GM23338 (cell line): ENCODE results near the gene JOSD1. TPM values are rescaled to one million over a fixed set of nuclear protein-coding genes. Genes with fewer than 3 reads are reported as not detected.

Source experiments
- ATAC-seq: fragments of 200-7000 bp; cut with Tn5 transposase; 3 replicates; pipeline ENCODE4 v1.9.1; 2020
- DNase-seq: peaks from one replicate; pipeline ENCODE4 v3.0.0-alpha.2; 2015; ENCODE audit warnings: low spot score
- H2AFZ ChIP-seq: fragments of 200-600 bp; sonication (generic); 2 replicates; pipeline ENCODE4 v1.8.0; 2016; ENCODE audit warnings: antibody characterized with exemption, mild to moderate bottlenecking, moderate library complexity
- H3F3A ChIP-seq: fragments of 200-600 bp; sonication (generic); replicated peaks from 2 replicates; pipeline ENCODE4 v1.8.0; 2017; ENCODE audit warnings: antibody characterized with exemption, mixed run types, low read depth
- H3K27ac ChIP-seq: fragments of 200-600 bp; sonication (generic); 2 replicates; pipeline ENCODE4 v1.6.1; 2016; ENCODE audit warnings: low read depth
- H3K27me3 ChIP-seq: fragments of 200-600 bp; sonication (generic); 2 replicates; pipeline ENCODE4 v1.8.0; 2016; ENCODE audit warnings: mild to moderate bottlenecking, mixed run types, moderate library complexity; ENCODE audit not compliant: insufficient read depth
- H3K36me3 ChIP-seq: fragments of 200-600 bp; sonication (generic); 2 replicates; pipeline ENCODE4 v1.8.0; 2016; ENCODE audit warnings: mild to moderate bottlenecking; ENCODE audit not compliant: insufficient read depth
- H3K4me1 ChIP-seq: fragments of 200-600 bp; sonication (generic); 2 replicates; pipeline ENCODE4 v1.8.0; 2016; ENCODE audit warnings: mild to moderate bottlenecking, moderate library complexity; ENCODE audit not compliant: insufficient read depth
- H3K4me2 ChIP-seq: fragments of 200-600 bp; sonication (generic); 2 replicates; pipeline ENCODE4 v1.7.1; 2017; ENCODE audit warnings: mixed run types
- H3K4me3 ChIP-seq: fragments of 200-600 bp; sonication (generic); 2 replicates; pipeline ENCODE4 v1.6.1; 2016; ENCODE audit warnings: mixed run types
- H3K79me2 ChIP-seq: fragments of 200-600 bp; sonication (generic); replicated peaks from 2 replicates; pipeline ENCODE4 v1.8.0; 2017; ENCODE audit warnings: mild to moderate bottlenecking; ENCODE audit not compliant: insufficient read depth
- H3K9me2 ChIP-seq: fragments of 200-600 bp; sonication (generic); 2 replicates; pipeline ENCODE4 v1.8.0; 2017; ENCODE audit not compliant: insufficient read depth
- H4K20me1 ChIP-seq: fragments of 200-600 bp; sonication (generic); replicated peaks from 2 replicates; pipeline ENCODE4 v1.8.0; 2017; ENCODE audit warnings: mild to moderate bottlenecking; ENCODE audit not compliant: insufficient read depth
- H3K27ac Mint-ChIP-seq: 2 replicates; pipeline ENCODE4 v1.8.0; 2020; ENCODE audit warnings: inconsistent platforms, mild to moderate bottlenecking, moderate library complexity, mixed read lengths
- H3K27me3 Mint-ChIP-seq: 3 replicates; pipeline ENCODE4 v1.8.0; 2022; ENCODE audit warnings: low read depth, mild to moderate bottlenecking, moderate library complexity, mixed read lengths, inconsistent platforms; ENCODE audit not compliant: insufficient read depth, poor library complexity
- H3K36me3 Mint-ChIP-seq: 3 replicates; pipeline ENCODE4 v1.8.0; 2021; ENCODE audit warnings: low read depth, mild to moderate bottlenecking, inconsistent platforms, moderate library complexity, mixed read lengths
- H3K4me1 Mint-ChIP-seq: 3 replicates; pipeline ENCODE4 v1.8.0; 2020; ENCODE audit warnings: mild to moderate bottlenecking, inconsistent platforms, mixed read lengths
- H3K4me3 Mint-ChIP-seq: 3 replicates; pipeline ENCODE4 v1.8.0; 2021; ENCODE audit warnings: moderate library complexity, mild to moderate bottlenecking, inconsistent platforms, mixed read lengths
- H3K9me3 Mint-ChIP-seq: 3 replicates; pipeline ENCODE4 v1.8.0; 2020; ENCODE audit warnings: moderate library complexity, mild to moderate bottlenecking, inconsistent platforms, mixed read lengths
- CREB1 ChIP-seq: fragments of 250-450 bp; sonication (Bioruptor Pico); IDR thresholded peaks from 2 replicates; pipeline ENCODE4 v1.5.0; 2020; ENCODE audit warnings: low read depth, mild to moderate bottlenecking, moderate library complexity
- ETS1 ChIP-seq: IDR thresholded peaks from 2 replicates; pipeline ENCODE4 v1.6.1; 2016; ENCODE audit warnings: antibody characterized with exemption
- EZH2 ChIP-seq: fragments of 200-600 bp; sonication (generic); IDR thresholded peaks from one replicate; pipeline ENCODE4 v1.8.0; 2017; ENCODE audit warnings: antibody characterized with exemption, mild to moderate bottlenecking, low read depth; ENCODE audit not compliant: unreplicated experiment
- EZH2phosphoT487 ChIP-seq: fragments of 200-600 bp; sonication (generic); IDR thresholded peaks from one replicate; pipeline ENCODE4 v1.8.1; 2018; ENCODE audit warnings: antibody characterized with exemption; ENCODE audit not compliant: unreplicated experiment
- JUNB ChIP-seq: IDR thresholded peaks from one replicate; pipeline ENCODE4 v1.6.1; 2016; ENCODE audit warnings: antibody characterized with exemption; ENCODE audit not compliant: unreplicated experiment
- NANOG ChIP-seq: IDR thresholded peaks from 2 replicates; pipeline ENCODE4 v1.6.1; 2016; ENCODE audit warnings: antibody characterized with exemption, borderline replicate concordance
- POLR2AphosphoS5 ChIP-seq: IDR thresholded peaks from 2 replicates; pipeline ENCODE4 v1.6.1; 2016; ENCODE audit warnings: antibody characterized with exemption, low read depth
- REST ChIP-seq: IDR thresholded peaks from one replicate; pipeline ENCODE4 v1.6.1; 2018; ENCODE audit warnings: antibody characterized with exemption; ENCODE audit not compliant: unreplicated experiment
- STAT1 ChIP-seq: IDR thresholded peaks from one replicate; pipeline ENCODE4 v1.6.1; 2016; ENCODE audit warnings: antibody characterized with exemption; ENCODE audit not compliant: unreplicated experiment
- ZNF114 ChIP-seq: fragments of 250-450 bp; sonication (Bioruptor Pico); IDR thresholded peaks from 2 replicates; pipeline ENCODE4 v1.5.0; 2020; ENCODE audit warnings: mild to moderate bottlenecking, moderate library complexity
- ZNF331 ChIP-seq: fragments of 250-450 bp; sonication (Bioruptor Pico); IDR thresholded peaks from 2 replicates; pipeline ENCODE4 v1.5.0; 2020; ENCODE audit warnings: low read depth, mild to moderate bottlenecking, moderate library complexity
- ZNF462 ChIP-seq: fragments of 250-450 bp; sonication (Bioruptor Pico); IDR thresholded peaks from 2 replicates; pipeline ENCODE4 v1.5.0; 2020; ENCODE audit warnings: mild to moderate bottlenecking, moderate library complexity
- polyA plus RNA-seq: library from polyadenylated mRNA; unstranded; fragments of >200 nt; fragmentation: Nextera tagmentation; extraction: Ambion mirVana; gene quantifications from 2 replicates; pipeline ENCODE4 v1.2.1, GENCODE V29; 2016
- total RNA-seq: library from RNA; depleted of rRNA; stranded (reverse); fragments of >200 nt; shearing (Covaris generic); gene quantifications from 2 replicates; pipeline ENCODE4 v1.2.3, GENCODE V29; 2014
- TF ChIP-seq, protein P1 (sequence below), 2 experiments: fragments of 200-600 bp in 1 of 2; sonication (generic) in 1 of 2; conservative IDR thresholded peaks; 2 replicates each; pipeline versions ENCODE4 v1.5.1 to v1.6.1; 2016 to 2017; ENCODE audit warnings: antibody characterized with exemption in 2 of 2, low read depth in 2 of 2, mild to moderate bottlenecking in 2 of 2, moderate library complexity in 1 of 2

Gene JOSD1
- total and polyA plus RNA-seq, 2 experiments from 2014 or later, result 4.6 to 19.7 TPM

- Histone ChIP-seq H2AFZ (no peak overlapping the region), H3K4me3 (no peak overlapping the region), H3K27ac (no peak overlapping the region), H3K4me1 (no peaks in the 10 kb centered on the region), H3K9me2 (no peaks in the 10 kb centered on the region), H3K79me2 (no peaks in the 10 kb centered on the region), H3K27me3 (no peaks in the 10 kb centered on the region), H4K20me1 (no peaks in the 10 kb centered on the region; the same call in 1 of the 2 replicates), H3F3A (no peaks in the 10 kb centered on the region), H3K36me3 (no peaks in the 10 kb centered on the region), H3K4me2 (no peak overlapping the region)
- H3K27ac Mint-ChIP-seq, result no peak overlapping the region
- no peak for TF ChIP-seq CREB1 (CRISPR knock-in tag)
- TF ChIP-seq, protein P1, sequence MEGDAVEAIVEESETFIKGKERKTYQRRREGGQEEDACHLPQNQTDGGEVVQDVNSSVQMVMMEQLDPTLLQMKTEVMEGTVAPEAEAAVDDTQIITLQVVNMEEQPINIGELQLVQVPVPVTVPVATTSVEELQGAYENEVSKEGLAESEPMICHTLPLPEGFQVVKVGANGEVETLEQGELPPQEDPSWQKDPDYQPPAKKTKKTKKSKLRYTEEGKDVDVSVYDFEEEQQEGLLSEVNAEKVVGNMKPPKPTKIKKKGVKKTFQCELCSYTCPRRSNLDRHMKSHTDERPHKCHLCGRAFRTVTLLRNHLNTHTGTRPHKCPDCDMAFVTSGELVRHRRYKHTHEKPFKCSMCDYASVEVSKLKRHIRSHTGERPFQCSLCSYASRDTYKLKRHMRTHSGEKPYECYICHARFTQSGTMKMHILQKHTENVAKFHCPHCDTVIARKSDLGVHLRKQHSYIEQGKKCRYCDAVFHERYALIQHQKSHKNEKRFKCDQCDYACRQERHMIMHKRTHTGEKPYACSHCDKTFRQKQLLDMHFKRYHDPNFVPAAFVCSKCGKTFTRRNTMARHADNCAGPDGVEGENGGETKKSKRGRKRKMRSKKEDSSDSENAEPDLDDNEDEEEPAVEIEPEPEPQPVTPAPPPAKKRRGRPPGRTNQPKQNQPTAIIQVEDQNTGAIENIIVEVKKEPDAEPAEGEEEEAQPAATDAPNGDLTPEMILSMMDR (conservative IDR thresholded peaks at IDR 0.05; ENCODE audit: low read depth in 2 of 2), result no peak
- TF ChIP-seq NANOG, result no peak
- TF ChIP-seq ZNF462 (CRISPR knock-in tag), result no peak
- TF ChIP-seq ZNF114 (CRISPR knock-in tag), result no peak
- TF ChIP-seq EZH2, result no peak
- no peak for TF ChIP-seq STAT1
- TF ChIP-seq POLR2AphosphoS5, result no peak
- no peak for TF ChIP-seq REST
- no peak for TF ChIP-seq JUNB
- TF ChIP-seq ZNF331 (CRISPR knock-in tag), result no peak
- no peak for TF ChIP-seq EZH2phosphoT487
- no peak for TF ChIP-seq ETS1
- DNase-seq (no peak), ATAC-seq (no peak)
- H3K4me1 Mint-ChIP-seq, result no peaks in the 10 kb centered on the region; the same call in 1 of the 3 replicates
- peaks cover 8% of the 10 kb centered on the region for H3K27me3 Mint-ChIP-seq
- no peaks in the 10 kb centered on the region; the same call in 2 of the 3 replicates for H3K9me3 Mint-ChIP-seq
- peaks cover 21% of the 10 kb centered on the region; the same call in 2 of the 3 replicates for H3K36me3 Mint-ChIP-seq
- H3K4me3 Mint-ChIP-seq, result no peak overlapping the region
Measured at GRCh38 chr22:38744981-38745380, 44.2 kb upstream of the JOSD1 start.
